Measurements from ENCODE around the gene SPECC1L. TPM values are rescaled to one million over a fixed set of nuclear protein-coding genes. Genes with fewer than 3 reads are reported as not detected.

Gene SPECC1L
- total RNA-seq, 1 experiment from 2014 or later, result 41.3 TPM

- Histone ChIP-seq H3K4me1 (no peaks in the 10 kb centered on the region), H3K36me3 (peaks cover 51% of the 10 kb centered on the region), H3K9me3 (replicated peaks) (no peaks in the 10 kb centered on the region), H3K27ac (no peak overlapping the region), H3K27me3 (no peaks in the 10 kb centered on the region), H3K4me3 (no peak overlapping the region)
- DNase-seq, result no peak
Observed at GRCh38 chr22:24335496-24335895, 64.9 kb downstream of the SPECC1L start.

- no peaks in the 10 kb centered on the region for H3K4me1 ChIP-seq
- H3K27me3 ChIP-seq, result no peaks in the 10 kb centered on the region
- no peak overlapping the region for H3K27ac ChIP-seq
- no peak overlapping the region for H3K4me3 ChIP-seq
- no peaks in the 10 kb centered on the region for H3K9me3 ChIP-seq (replicated peaks)
- H3K36me3 ChIP-seq, result peaks cover 62% of the 10 kb centered on the region
- no peak for DNase-seq
Observed at GRCh38 chr22:24337894-24338645, 67.4 kb downstream of the SPECC1L start.

- H3K9me3 ChIP-seq (replicated peaks), result no peaks in the 10 kb centered on the region
- no peak overlapping the region for H3K27ac ChIP-seq
- no peaks in the 10 kb centered on the region for H3K27me3 ChIP-seq
- H3K36me3 ChIP-seq, result peaks cover 64% of the 10 kb centered on the region
- H3K4me1 ChIP-seq, result no peaks in the 10 kb centered on the region
- no peak overlapping the region for H3K4me3 ChIP-seq
- DNase-seq, result no peak
Observed at GRCh38 chr22:24338726-24339451, 68.3 kb downstream of the SPECC1L start.

- H3K36me3 ChIP-seq, result peaks cover 63% of the 10 kb centered on the region
- no peaks in the 10 kb centered on the region for H3K27me3 ChIP-seq
- H3K4me3 ChIP-seq, result no peak overlapping the region
- H3K27ac ChIP-seq, result no peak overlapping the region
- no peaks in the 10 kb centered on the region for H3K4me1 ChIP-seq
- DNase-seq, result no peak
- no peaks in the 10 kb centered on the region for H3K9me3 ChIP-seq (replicated peaks)
Observed at GRCh38 chr22:24339452-24339747, 68.8 kb downstream of the SPECC1L start.

GRCh38 chr22:24341627-24342026 is 71.0 kb downstream of the SPECC1L start:
- Histone ChIP-seq H3K9me3 (replicated peaks) (no peaks in the 10 kb centered on the region), H3K27ac (no peak overlapping the region), H3K27me3 (no peaks in the 10 kb centered on the region), H3K36me3 (peaks cover 55% of the 10 kb centered on the region), H3K4me1 (no peaks in the 10 kb centered on the region), H3K4me3 (no peak overlapping the region)
- no peak for DNase-seq

- H3K36me3 ChIP-seq, result peaks cover 43% of the 10 kb centered on the region
- no peaks in the 10 kb centered on the region for H3K27me3 ChIP-seq
- H3K27ac ChIP-seq, result no peak overlapping the region
- H3K4me3 ChIP-seq, result no peak overlapping the region
- no peak for DNase-seq
- H3K9me3 ChIP-seq (replicated peaks), result no peaks in the 10 kb centered on the region; the same call in 1 of the 2 replicates
- H3K4me1 ChIP-seq, result no peaks in the 10 kb centered on the region
Observed at GRCh38 chr22:24350627-24351026, 80.0 kb downstream of the SPECC1L start.

GRCh38 chr22:24353121-24353520 is 82.5 kb downstream of the SPECC1L start:
- H3K4me3 ChIP-seq, result no peak overlapping the region
- peaks cover 42% of the 10 kb centered on the region for H3K36me3 ChIP-seq
- H3K4me1 ChIP-seq, result peaks cover 9% of the 10 kb centered on the region
- no peak overlapping the region for H3K27ac ChIP-seq
- no peaks in the 10 kb centered on the region; the same call in 1 of the 2 replicates for H3K9me3 ChIP-seq (replicated peaks)
- no peaks in the 10 kb centered on the region for H3K27me3 ChIP-seq
- DNase-seq, result no peak

- DNase-seq, result no peak
- Histone ChIP-seq H3K36me3 (peaks cover 34% of the 10 kb centered on the region), H3K9me3 (replicated peaks) (no peaks in the 10 kb centered on the region; the same call in 1 of the 2 replicates), H3K27me3 (no peaks in the 10 kb centered on the region), H3K27ac (no peak overlapping the region), H3K4me1 (peaks cover 9% of the 10 kb centered on the region), H3K4me3 (no peak overlapping the region)
Observed at GRCh38 chr22:24355574-24355973, 84.9 kb downstream of the SPECC1L start.

- Histone ChIP-seq H3K4me1 (peaks cover 9% of the 10 kb centered on the region), H3K27me3 (no peaks in the 10 kb centered on the region), H3K4me3 (no peak overlapping the region), H3K36me3 (peaks cover 40% of the 10 kb centered on the region), H3K27ac (no peak overlapping the region), H3K9me3 (replicated peaks) (no peaks in the 10 kb centered on the region; the same call in 1 of the 2 replicates)
- peak; percentile 58 to 77 for DNase-seq
Observed at GRCh38 chr22:24357547-24357946, 86.9 kb downstream of the SPECC1L start.

- H3K36me3 ChIP-seq, result peaks cover 37% of the 10 kb centered on the region
- DNase-seq, result no peak
- no peaks in the 10 kb centered on the region for H3K27me3 ChIP-seq
- H3K4me1 ChIP-seq, result peaks cover 9% of the 10 kb centered on the region
- H3K9me3 ChIP-seq (replicated peaks), result no peaks in the 10 kb centered on the region; the same call in 1 of the 2 replicates
- H3K27ac ChIP-seq, result no peak overlapping the region
- no peak overlapping the region for H3K4me3 ChIP-seq
Observed at GRCh38 chr22:24358105-24358836, 87.6 kb downstream of the SPECC1L start.

GRCh38 chr22:24359452-24360120 is 89.0 kb downstream of the SPECC1L start:
- DNase-seq, result no peak
- Histone ChIP-seq H3K9me3 (replicated peaks) (no peaks in the 10 kb centered on the region), H3K4me1 (peaks cover 9% of the 10 kb centered on the region), H3K36me3 (peaks cover 30% of the 10 kb centered on the region), H3K27ac (no peak overlapping the region), H3K4me3 (no peak overlapping the region), H3K27me3 (no peaks in the 10 kb centered on the region)

GRCh38 chr22:24361976-24362646 is 91.5 kb downstream of the SPECC1L start:
- no peak for DNase-seq
- Histone ChIP-seq H3K4me1 (peaks cover 6% of the 10 kb centered on the region), H3K27ac (no peak overlapping the region), H3K36me3 (peaks cover 39% of the 10 kb centered on the region), H3K9me3 (replicated peaks) (no peaks in the 10 kb centered on the region), H3K27me3 (no peaks in the 10 kb centered on the region), H3K4me3 (no peak overlapping the region)

GRCh38 chr22:24363243-24363642 is 92.6 kb downstream of the SPECC1L start:
- Histone ChIP-seq H3K4me1 (no peaks in the 10 kb centered on the region), H3K27ac (no peak overlapping the region), H3K36me3 (peaks cover 43% of the 10 kb centered on the region), H3K27me3 (no peaks in the 10 kb centered on the region), H3K4me3 (no peak overlapping the region), H3K9me3 (replicated peaks) (no peaks in the 10 kb centered on the region)
- no peak for DNase-seq

GRCh38 chr22:24366701-24367100 is 96.1 kb downstream of the SPECC1L start:
- H3K27me3 ChIP-seq, result no peaks in the 10 kb centered on the region
- H3K4me1 ChIP-seq, result no peaks in the 10 kb centered on the region
- no peak overlapping the region for H3K27ac ChIP-seq
- no peak for DNase-seq
- H3K4me3 ChIP-seq, result no peak overlapping the region
- no peaks in the 10 kb centered on the region for H3K9me3 ChIP-seq (replicated peaks)
- peaks cover 62% of the 10 kb centered on the region for H3K36me3 ChIP-seq
